ENCODE results near the gene TYW3. TPM values are rescaled to one million over a fixed set of nuclear protein-coding genes. Genes with fewer than 3 reads are reported as not detected.
"Not testable (repeated sequence)": the region's sequence is repeated elsewhere in the genome, so short reads cannot be mapped to it uniquely, and the experiment has no call there.

The TYW3 gene
- total RNA-seq, 2 experiments from 2014 or later: 18.5 to 19.0 TPM

DNA sequence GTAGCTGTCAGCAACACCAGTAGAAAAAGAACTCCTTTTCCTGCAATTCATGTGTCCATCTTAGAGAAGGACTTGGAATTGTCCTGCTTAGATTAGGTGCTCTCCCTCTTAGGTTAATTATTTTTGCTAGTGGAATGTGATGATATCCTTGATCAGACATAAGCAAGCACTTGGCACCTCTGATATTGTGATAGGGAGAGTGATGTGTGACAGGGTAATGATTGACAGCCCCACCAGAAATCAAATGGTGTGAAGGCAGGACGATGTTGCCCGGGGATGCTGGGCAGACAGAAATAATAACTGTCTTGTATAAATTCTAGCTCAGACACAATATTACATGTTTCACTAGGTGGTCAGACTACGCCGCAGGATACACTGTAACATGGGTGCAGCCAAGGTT is 4.4 kb downstream of the TYW3 start:
- no peak for DNase-seq
- Mint-ChIP-seq H3K27me3 (no peaks in the 10 kb centered on the region), H3K4me3 (no peak overlapping the region), H3K4me1 (peaks cover 15% of the 10 kb centered on the region), H3K9me3 (peaks cover 13% of the 10 kb centered on the region), H3K36me3 (ENCODE audit: low read depth) (peaks cover 50% of the 10 kb centered on the region), H3K27ac (no peak overlapping the region)
- POLR2A ChIA-PET: no interaction called here
- CTCF ChIA-PET: no interaction called here

DNA sequence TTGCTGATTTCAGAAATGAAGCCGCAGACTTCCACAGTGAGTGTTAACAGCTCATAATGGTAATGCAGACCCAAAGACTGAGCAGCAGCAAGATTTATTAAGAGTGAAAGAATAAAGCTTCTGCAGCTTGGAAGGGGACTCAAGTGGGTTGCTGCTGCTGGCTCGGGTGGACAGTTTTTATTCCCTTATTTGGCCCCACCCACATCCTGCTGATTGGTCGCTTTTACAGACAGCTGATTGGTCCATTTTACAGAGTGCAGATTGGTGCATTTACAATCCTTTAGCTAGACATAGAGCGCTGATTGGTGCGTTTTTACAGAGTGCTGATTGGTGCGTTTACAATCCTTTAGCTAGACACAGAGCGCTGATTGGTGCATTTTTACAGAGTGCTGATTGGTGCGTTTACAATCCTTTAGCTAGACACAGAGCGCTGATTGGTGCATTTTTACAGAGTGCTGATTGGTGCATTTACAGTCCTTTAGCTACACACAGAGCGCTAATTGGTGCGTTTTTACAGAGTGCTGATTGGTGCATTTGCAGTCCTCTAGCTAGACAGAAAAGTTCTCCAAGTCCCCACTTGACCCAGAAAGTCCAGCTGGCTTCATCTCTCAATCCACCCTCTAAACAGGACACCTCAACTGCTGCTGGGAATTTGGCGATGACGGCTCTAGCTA is 7.5 kb downstream of the TYW3 start:
- DNase-seq, H3K4me1 Mint-ChIP-seq, H3K27me3 Mint-ChIP-seq, POLR2A ChIA-PET, CTCF ChIA-PET, H3K4me3 Mint-ChIP-seq, H3K27ac Mint-ChIP-seq: not testable (repeated sequence)
- Mint-ChIP-seq H3K36me3 (ENCODE audit: low read depth) (peaks cover 75% of the 10 kb centered on the region), H3K9me3 (peaks cover 28% of the 10 kb centered on the region)

DNA sequence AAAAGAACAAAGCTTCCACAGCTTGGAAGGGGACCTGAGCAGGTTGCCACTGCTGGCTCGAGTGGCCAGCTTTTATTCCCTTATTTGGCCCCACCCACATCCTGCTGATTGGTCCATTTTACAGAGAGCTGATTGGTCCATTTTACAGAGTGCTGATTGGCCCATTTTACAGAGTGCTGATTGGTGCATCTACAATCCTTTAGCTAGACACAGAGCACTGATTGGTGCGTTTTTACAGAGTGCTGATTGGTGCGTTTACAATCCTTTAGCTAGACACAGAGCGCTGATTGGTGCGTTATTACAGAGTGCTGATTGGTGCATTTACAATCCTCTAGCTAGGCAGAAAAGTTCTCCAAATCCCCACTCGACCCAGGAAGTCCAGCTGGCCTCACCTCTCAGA is 12.3 kb downstream of the TYW3 start:
- POLR2A ChIA-PET, DNase-seq, H3K27me3 Mint-ChIP-seq, H3K4me1 Mint-ChIP-seq, H3K27ac Mint-ChIP-seq, H3K4me3 Mint-ChIP-seq: not testable (repeated sequence)
- Mint-ChIP-seq H3K36me3 (ENCODE audit: low read depth) (peaks cover 76% of the 10 kb centered on the region), H3K9me3 (peaks cover 24% of the 10 kb centered on the region)
- CTCF ChIA-PET: interaction anchor here (1.1 kb wide), 1 partner anchor 11 kb away, joined by 3 read pairs; no protein-coding TSS in a partner anchor

DNA sequence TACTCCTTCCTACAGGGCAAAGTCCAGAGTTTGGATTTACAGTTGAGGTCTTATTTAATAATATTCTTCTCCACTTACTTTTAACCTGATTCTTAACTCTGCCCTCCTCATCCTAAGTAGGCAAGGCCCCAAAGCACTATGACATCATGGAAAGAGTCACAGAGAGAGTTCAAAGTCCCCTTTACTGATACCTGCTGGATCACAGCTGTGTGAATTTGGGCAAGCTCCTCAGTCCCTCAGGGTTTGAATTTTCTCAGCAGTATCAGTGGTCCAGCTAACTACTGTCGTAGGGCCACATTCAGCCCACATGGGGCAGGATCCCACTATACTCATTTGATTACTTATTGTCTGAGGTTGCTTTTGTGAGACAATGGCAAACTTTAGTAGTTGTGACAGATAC is 16.0 kb downstream of the TYW3 start:
- DNase-seq: no peak
- H3K4me3 Mint-ChIP-seq: no peak overlapping the region
- ChIA-PET POLR2A (no interaction called here), CTCF (no interaction called here)
- peak overlapping the region; percentile 42 for H3K27ac Mint-ChIP-seq
- H3K27me3 Mint-ChIP-seq: no peaks in the 10 kb centered on the region
- H3K9me3 Mint-ChIP-seq: peaks cover 12% of the 10 kb centered on the region
- H3K36me3 Mint-ChIP-seq (ENCODE audit: low read depth): peaks cover 67% of the 10 kb centered on the region
- H3K4me1 Mint-ChIP-seq: no peaks in the 10 kb centered on the region

DNA sequence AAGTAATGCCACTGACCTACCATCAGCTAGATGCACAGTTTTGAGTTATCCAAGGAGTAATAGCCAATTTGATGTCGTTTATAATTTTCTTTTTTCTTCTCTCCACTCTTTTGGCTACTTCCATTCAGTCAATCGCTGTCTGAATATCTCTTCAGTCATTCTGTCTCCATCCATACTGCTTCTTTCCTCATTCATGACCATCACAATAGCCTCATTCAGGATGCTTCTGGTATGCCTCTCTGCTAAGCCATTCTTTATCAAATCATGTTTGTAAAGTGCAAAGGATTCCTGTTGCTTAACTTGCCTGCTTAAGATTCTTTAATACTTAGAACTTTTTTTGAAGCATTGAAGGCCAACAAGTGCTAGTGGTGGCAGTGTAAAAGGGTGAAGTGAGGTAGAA is 20.2 kb downstream of the TYW3 start:
- Mint-ChIP-seq H3K4me1 (no peaks in the 10 kb centered on the region), H3K36me3 (ENCODE audit: low read depth) (peaks cover 76% of the 10 kb centered on the region), H3K9me3 (peaks cover 14% of the 10 kb centered on the region), H3K27ac (no peak overlapping the region), H3K27me3 (no peaks in the 10 kb centered on the region), H3K4me3 (no peak overlapping the region)
- ChIA-PET CTCF (no interaction called here), POLR2A (no interaction called here)
- DNase-seq: no peak

- Mint-ChIP-seq H3K27ac (no peak overlapping the region), H3K9me3 (peaks cover 14% of the 10 kb centered on the region), H3K4me3 (no peak overlapping the region), H3K36me3 (ENCODE audit: low read depth) (peaks cover 76% of the 10 kb centered on the region), H3K27me3 (no peaks in the 10 kb centered on the region), H3K4me1 (no peaks in the 10 kb centered on the region)
- ChIA-PET POLR2A (no interaction called here), CTCF (no interaction called here)
- DNase-seq: no peak
Observed at GRCh38 chr1:74755475-74755874, 22.5 kb downstream of the TYW3 start.

DNA sequence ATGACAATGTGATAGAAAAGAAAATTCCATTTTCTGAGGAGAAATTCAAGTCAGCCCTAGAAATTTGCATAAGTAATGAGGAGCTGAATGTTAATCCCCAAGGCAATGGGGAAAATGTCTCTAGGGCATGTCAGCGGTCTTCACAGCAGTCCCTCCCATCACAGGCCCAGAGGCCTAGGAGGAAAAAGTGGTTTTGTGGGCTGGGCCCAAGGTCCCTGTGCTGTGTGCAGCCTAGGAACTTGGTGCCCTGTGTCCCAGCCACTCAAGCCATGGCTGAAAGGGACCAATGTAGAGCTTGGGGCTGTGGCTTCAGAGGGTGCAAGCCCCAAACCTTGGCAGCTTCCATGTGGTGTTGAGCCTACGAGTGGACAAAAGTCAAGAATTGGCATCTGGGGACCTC is 23.7 kb downstream of the TYW3 start:
- DNase-seq, H3K4me1 Mint-ChIP-seq, H3K27me3 Mint-ChIP-seq, POLR2A ChIA-PET, H3K27ac Mint-ChIP-seq, H3K4me3 Mint-ChIP-seq, CTCF ChIA-PET: not testable (repeated sequence)
- H3K36me3 Mint-ChIP-seq (ENCODE audit: low read depth): peaks cover 77% of the 10 kb centered on the region
- H3K9me3 Mint-ChIP-seq: peaks cover 14% of the 10 kb centered on the region

GRCh38 chr1:74763807-74764206 is 30.9 kb downstream of the TYW3 start:
- no peak for DNase-seq
- H3K4me3 Mint-ChIP-seq: no peak overlapping the region
- no peak overlapping the region for H3K27ac Mint-ChIP-seq
- POLR2A ChIA-PET: no interaction called here
- H3K9me3 Mint-ChIP-seq: no peaks in the 10 kb centered on the region
- CTCF ChIA-PET: no interaction called here
- H3K27me3 Mint-ChIP-seq: no peaks in the 10 kb centered on the region
- H3K4me1 Mint-ChIP-seq: peaks cover 6% of the 10 kb centered on the region
- H3K36me3 Mint-ChIP-seq (ENCODE audit: low read depth): peaks cover 39% of the 10 kb centered on the region

DNA sequence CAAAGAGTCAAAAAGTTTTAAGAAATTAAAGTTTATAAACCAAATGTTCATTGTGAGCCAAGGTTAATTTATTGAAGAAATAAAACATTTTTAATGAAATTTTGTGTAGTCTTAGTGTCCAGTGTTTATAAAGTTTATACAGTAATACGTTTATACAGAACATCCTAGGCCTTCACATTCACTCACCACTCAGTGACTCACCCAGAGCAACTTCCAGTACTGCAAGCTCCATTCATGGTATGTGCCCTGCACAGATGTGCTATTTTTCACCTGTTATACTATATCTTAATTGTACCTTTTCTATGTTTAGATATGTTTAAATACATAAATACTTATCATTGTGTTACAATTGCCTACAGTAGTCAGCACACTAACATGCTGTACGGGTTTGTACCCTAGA is 33.6 kb downstream of the TYW3 start:
- Mint-ChIP-seq H3K27ac (no peak overlapping the region), H3K27me3 (no peaks in the 10 kb centered on the region), H3K4me3 (no peak overlapping the region), H3K4me1 (peaks cover 6% of the 10 kb centered on the region), H3K9me3 (no peaks in the 10 kb centered on the region), H3K36me3 (ENCODE audit: low read depth) (peaks cover 23% of the 10 kb centered on the region)
- DNase-seq: no peak
- POLR2A ChIA-PET: no interaction called here
- CTCF ChIA-PET: no interaction called here

DNA sequence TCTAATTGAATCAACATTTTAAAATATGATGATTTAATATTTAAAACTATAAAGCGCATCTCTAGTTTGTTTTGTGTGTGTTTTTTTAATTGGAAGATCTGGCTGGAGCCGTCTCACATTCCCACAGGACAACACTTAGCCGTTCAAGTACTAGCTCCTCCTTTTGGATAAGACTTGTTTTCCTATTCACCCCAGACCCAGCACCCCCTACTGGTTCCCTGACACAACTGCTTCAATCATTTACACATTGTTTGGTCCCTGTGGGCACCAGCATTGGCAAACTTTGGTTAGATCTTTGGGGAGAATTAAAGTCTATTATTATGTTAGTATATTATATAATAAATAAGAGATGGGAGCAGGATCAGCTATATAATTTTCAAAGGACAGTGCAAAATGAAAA is 34.5 kb downstream of the TYW3 start:
- POLR2A ChIA-PET: no interaction called here
- CTCF ChIA-PET: no interaction called here
- no peaks in the 10 kb centered on the region for H3K27me3 Mint-ChIP-seq
- DNase-seq: no peak
- no peak overlapping the region for H3K4me3 Mint-ChIP-seq
- peaks cover 6% of the 10 kb centered on the region for H3K4me1 Mint-ChIP-seq
- no peak overlapping the region for H3K27ac Mint-ChIP-seq
- H3K36me3 Mint-ChIP-seq (ENCODE audit: low read depth): peaks cover 16% of the 10 kb centered on the region
- H3K9me3 Mint-ChIP-seq: no peaks in the 10 kb centered on the region

- DNase-seq: peak; percentile 49
- CTCF ChIA-PET: interaction anchor here (1.0 kb wide), 1 partner anchor 15 kb away, joined by 3 read pairs; no protein-coding TSS in a partner anchor
- no peak overlapping the region for H3K4me3 Mint-ChIP-seq
- H3K9me3 Mint-ChIP-seq: no peaks in the 10 kb centered on the region
- H3K4me1 Mint-ChIP-seq: no peaks in the 10 kb centered on the region
- no peak overlapping the region for H3K27ac Mint-ChIP-seq
- peaks cover 12% of the 10 kb centered on the region for H3K27me3 Mint-ChIP-seq
- no peaks in the 10 kb centered on the region for H3K36me3 Mint-ChIP-seq (ENCODE audit: low read depth)
- POLR2A ChIA-PET: no interaction called here
Observed at GRCh38 chr1:74771913-74772515, 39.1 kb downstream of the TYW3 start.

- no peak overlapping the region for H3K27ac Mint-ChIP-seq
- H3K9me3 Mint-ChIP-seq: no peaks in the 10 kb centered on the region
- no peaks in the 10 kb centered on the region for H3K36me3 Mint-ChIP-seq (ENCODE audit: low read depth)
- H3K4me1 Mint-ChIP-seq: no peaks in the 10 kb centered on the region
- H3K4me3 Mint-ChIP-seq: no peak overlapping the region
- peaks cover 12% of the 10 kb centered on the region for H3K27me3 Mint-ChIP-seq
- ChIA-PET POLR2A (no interaction called here), CTCF (no interaction called here)
- DNase-seq: no peak
Observed at GRCh38 chr1:74772945-74773344, 40.0 kb downstream of the TYW3 start.

- no peaks in the 10 kb centered on the region for H3K4me1 Mint-ChIP-seq
- H3K27ac Mint-ChIP-seq: no peak overlapping the region
- POLR2A ChIA-PET: no interaction called here
- H3K27me3 Mint-ChIP-seq: peaks cover 16% of the 10 kb centered on the region
- H3K4me3 Mint-ChIP-seq: no peak overlapping the region
- CTCF ChIA-PET: interaction anchor here (1.0 kb wide), 1 partner anchor 13 kb away, joined by 3 read pairs; no protein-coding TSS in a partner anchor
- no peak for DNase-seq
- H3K36me3 Mint-ChIP-seq (ENCODE audit: low read depth): no peaks in the 10 kb centered on the region
- H3K9me3 Mint-ChIP-seq: no peaks in the 10 kb centered on the region
Observed at GRCh38 chr1:74773582-74773981, 40.6 kb downstream of the TYW3 start.

GRCh38 chr1:74775735-74776134 is 42.8 kb downstream of the TYW3 start:
- H3K4me3 Mint-ChIP-seq: no peak overlapping the region
- ChIA-PET POLR2A (no interaction called here), CTCF (no interaction called here)
- DNase-seq: no peak
- H3K36me3 Mint-ChIP-seq (ENCODE audit: low read depth): no peaks in the 10 kb centered on the region
- no peaks in the 10 kb centered on the region for H3K4me1 Mint-ChIP-seq
- peaks cover 20% of the 10 kb centered on the region for H3K27me3 Mint-ChIP-seq
- no peak overlapping the region for H3K27ac Mint-ChIP-seq
- no peaks in the 10 kb centered on the region for H3K9me3 Mint-ChIP-seq
